ENCODE data around the gene TSPO. TPM values are rescaled to one million over a fixed set of nuclear protein-coding genes. Genes with fewer than 3 reads are reported as not detected.

The TSPO gene
- total and polyA plus RNA-seq, 9 of the 15 experiments (the other 6 are each of a cell fraction or from before 2014, with no cell fraction given) = 4.9 to 126 (median 25.3) TPM

DNA sequence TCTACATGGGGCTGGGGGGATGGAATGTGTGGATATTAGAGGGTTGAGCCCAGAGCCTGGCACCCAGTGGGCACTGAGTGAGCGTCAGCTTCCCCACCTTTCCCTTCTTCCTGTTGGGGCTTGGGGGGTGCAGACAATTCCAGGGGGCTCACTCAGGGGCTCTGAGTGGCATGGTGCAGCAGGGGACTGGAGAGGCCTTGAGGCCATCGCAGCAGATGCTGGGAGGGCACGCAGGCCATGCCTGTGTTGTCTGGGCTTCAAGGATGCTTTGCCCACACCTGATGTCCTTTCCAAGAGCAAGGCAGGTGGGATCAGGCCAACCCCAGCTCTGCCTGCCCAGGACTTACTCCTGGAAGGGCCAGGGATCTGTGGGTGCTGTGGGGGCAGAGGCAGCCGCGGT lies 46.8 kb downstream of the TSPO start:
- peaks cover 0 to 3% of the 10 kb centered on the region in 2 experiments; a peak in 1 of 5 replicates for H3K4me1 ChIP-seq (replicated peaks in 1 of 2; ENCODE audit: control insufficient read depth in 2 of 2, insufficient read depth in 2 of 2, low read length in 2 of 2)
- no peak overlapping the region for H3K4me2 ChIP-seq (ENCODE audit: insufficient read depth, low read length)
- CTCF ChIA-PET (ENCODE audit: low intra/inter-chr PET ratio) = interaction anchor here (0.7 kb wide), 1 partner anchor 142 kb away, joined by 4 read pairs; no protein-coding TSS in a partner anchor
- no peak for FAIRE-seq
- in situ Hi-C loops (cut with MboI) (no loop called here), intact Hi-C loops (cut with micrococcal nuclease) (no loop called here)
- H3K9ac ChIP-seq (ENCODE audit: insufficient read depth in 1 of 2, low read depth in 2 of 2, low read length in 2 of 2) = no peak overlapping the region
- H3K9me3 ChIP-seq (replicated peaks; ENCODE audit: control insufficient read depth, insufficient read depth, low read depth, low read length) = no peaks in the 10 kb centered on the region
- H3K36me3 ChIP-seq (ENCODE audit: control insufficient read depth, insufficient read depth, low read length) = no peaks in the 10 kb centered on the region
- no peak for DNase-seq (ENCODE audit: extremely low read depth in 1 of 4, low spot score in 3 of 4)
- H3K27ac ChIP-seq (ENCODE audit: extremely low read depth, low read depth, low read length) = no peak overlapping the region
- H3K9me1 ChIP-seq (ENCODE audit: control insufficient read depth, insufficient read depth, low read length) = no peaks in the 10 kb centered on the region
- ATAC-seq = no peak
- H2AFZ ChIP-seq (ENCODE audit: low read depth, low read length) = no peak overlapping the region
- H3K4me3 ChIP-seq = no peak overlapping the region
- H3K79me2 ChIP-seq (ENCODE audit: control insufficient read depth, insufficient read depth, low read length) = no peaks in the 10 kb centered on the region
- H3K27me3 ChIP-seq (ENCODE audit: control insufficient read depth in 2 of 2, insufficient read depth in 2 of 2, low read length in 2 of 2) = peaks cover 0 to 11% of the 10 kb centered on the region in 2 experiments; a peak in 2 of 5 replicates
- H4K20me1 ChIP-seq (replicated peaks; ENCODE audit: control insufficient read depth, insufficient read depth, low read length) = no peaks in the 10 kb centered on the region
- 44% methylated on average over 1 of the region's 5 CpGs for WGBS (ENCODE audit: insufficient coverage, low coverage, missing lambda C conversion rate)
- BruUV-seq (replicated peaks) = no TSS peak
- POLR2A ChIA-PET = no interaction called here
- no peak for TF ChIP-seq POLR2B (IDR thresholded peaks at IDR 0.05; ENCODE audit: low read depth, partially characterized antibody)
- TF ChIP-seq SMARCA5 (IDR thresholded peaks at IDR 0.05) = no peak
- no peak for TF ChIP-seq ZNF23 (CRISPR knock-in tag; IDR thresholded peaks at IDR 0.05)
- TF ChIP-seq, protein P1, sequence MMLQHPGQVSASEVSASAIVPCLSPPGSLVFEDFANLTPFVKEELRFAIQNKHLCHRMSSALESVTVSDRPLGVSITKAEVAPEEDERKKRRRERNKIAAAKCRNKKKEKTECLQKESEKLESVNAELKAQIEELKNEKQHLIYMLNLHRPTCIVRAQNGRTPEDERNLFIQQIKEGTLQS (IDR thresholded peaks at IDR 0.05) = no peak
- TF ChIP-seq, protein P1 (CRISPR knock-in tag; conservative IDR thresholded peaks at IDR 0.05) = no peak
- TF ChIP-seq ZNF408 (CRISPR knock-in tag; IDR thresholded peaks at IDR 0.05; ENCODE audit: low read depth) = no peak
- TF ChIP-seq, protein P2, sequence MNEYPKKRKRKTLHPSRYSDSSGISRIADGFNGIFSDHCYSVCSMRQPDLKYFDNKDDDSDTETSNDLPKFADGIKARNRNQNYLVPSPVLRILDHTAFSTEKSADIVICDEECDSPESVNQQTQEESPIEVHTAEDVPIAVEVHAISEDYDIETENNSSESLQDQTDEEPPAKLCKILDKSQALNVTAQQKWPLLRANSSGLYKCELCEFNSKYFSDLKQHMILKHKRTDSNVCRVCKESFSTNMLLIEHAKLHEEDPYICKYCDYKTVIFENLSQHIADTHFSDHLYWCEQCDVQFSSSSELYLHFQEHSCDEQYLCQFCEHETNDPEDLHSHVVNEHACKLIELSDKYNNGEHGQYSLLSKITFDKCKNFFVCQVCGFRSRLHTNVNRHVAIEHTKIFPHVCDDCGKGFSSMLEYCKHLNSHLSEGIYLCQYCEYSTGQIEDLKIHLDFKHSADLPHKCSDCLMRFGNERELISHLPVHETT (CRISPR knock-in tag; conservative IDR thresholded peaks at IDR 0.05 in 1 of 2, IDR thresholded peaks at IDR 0.05 in 1 of 2) = no peak
- TF ChIP-seq, protein P3, sequence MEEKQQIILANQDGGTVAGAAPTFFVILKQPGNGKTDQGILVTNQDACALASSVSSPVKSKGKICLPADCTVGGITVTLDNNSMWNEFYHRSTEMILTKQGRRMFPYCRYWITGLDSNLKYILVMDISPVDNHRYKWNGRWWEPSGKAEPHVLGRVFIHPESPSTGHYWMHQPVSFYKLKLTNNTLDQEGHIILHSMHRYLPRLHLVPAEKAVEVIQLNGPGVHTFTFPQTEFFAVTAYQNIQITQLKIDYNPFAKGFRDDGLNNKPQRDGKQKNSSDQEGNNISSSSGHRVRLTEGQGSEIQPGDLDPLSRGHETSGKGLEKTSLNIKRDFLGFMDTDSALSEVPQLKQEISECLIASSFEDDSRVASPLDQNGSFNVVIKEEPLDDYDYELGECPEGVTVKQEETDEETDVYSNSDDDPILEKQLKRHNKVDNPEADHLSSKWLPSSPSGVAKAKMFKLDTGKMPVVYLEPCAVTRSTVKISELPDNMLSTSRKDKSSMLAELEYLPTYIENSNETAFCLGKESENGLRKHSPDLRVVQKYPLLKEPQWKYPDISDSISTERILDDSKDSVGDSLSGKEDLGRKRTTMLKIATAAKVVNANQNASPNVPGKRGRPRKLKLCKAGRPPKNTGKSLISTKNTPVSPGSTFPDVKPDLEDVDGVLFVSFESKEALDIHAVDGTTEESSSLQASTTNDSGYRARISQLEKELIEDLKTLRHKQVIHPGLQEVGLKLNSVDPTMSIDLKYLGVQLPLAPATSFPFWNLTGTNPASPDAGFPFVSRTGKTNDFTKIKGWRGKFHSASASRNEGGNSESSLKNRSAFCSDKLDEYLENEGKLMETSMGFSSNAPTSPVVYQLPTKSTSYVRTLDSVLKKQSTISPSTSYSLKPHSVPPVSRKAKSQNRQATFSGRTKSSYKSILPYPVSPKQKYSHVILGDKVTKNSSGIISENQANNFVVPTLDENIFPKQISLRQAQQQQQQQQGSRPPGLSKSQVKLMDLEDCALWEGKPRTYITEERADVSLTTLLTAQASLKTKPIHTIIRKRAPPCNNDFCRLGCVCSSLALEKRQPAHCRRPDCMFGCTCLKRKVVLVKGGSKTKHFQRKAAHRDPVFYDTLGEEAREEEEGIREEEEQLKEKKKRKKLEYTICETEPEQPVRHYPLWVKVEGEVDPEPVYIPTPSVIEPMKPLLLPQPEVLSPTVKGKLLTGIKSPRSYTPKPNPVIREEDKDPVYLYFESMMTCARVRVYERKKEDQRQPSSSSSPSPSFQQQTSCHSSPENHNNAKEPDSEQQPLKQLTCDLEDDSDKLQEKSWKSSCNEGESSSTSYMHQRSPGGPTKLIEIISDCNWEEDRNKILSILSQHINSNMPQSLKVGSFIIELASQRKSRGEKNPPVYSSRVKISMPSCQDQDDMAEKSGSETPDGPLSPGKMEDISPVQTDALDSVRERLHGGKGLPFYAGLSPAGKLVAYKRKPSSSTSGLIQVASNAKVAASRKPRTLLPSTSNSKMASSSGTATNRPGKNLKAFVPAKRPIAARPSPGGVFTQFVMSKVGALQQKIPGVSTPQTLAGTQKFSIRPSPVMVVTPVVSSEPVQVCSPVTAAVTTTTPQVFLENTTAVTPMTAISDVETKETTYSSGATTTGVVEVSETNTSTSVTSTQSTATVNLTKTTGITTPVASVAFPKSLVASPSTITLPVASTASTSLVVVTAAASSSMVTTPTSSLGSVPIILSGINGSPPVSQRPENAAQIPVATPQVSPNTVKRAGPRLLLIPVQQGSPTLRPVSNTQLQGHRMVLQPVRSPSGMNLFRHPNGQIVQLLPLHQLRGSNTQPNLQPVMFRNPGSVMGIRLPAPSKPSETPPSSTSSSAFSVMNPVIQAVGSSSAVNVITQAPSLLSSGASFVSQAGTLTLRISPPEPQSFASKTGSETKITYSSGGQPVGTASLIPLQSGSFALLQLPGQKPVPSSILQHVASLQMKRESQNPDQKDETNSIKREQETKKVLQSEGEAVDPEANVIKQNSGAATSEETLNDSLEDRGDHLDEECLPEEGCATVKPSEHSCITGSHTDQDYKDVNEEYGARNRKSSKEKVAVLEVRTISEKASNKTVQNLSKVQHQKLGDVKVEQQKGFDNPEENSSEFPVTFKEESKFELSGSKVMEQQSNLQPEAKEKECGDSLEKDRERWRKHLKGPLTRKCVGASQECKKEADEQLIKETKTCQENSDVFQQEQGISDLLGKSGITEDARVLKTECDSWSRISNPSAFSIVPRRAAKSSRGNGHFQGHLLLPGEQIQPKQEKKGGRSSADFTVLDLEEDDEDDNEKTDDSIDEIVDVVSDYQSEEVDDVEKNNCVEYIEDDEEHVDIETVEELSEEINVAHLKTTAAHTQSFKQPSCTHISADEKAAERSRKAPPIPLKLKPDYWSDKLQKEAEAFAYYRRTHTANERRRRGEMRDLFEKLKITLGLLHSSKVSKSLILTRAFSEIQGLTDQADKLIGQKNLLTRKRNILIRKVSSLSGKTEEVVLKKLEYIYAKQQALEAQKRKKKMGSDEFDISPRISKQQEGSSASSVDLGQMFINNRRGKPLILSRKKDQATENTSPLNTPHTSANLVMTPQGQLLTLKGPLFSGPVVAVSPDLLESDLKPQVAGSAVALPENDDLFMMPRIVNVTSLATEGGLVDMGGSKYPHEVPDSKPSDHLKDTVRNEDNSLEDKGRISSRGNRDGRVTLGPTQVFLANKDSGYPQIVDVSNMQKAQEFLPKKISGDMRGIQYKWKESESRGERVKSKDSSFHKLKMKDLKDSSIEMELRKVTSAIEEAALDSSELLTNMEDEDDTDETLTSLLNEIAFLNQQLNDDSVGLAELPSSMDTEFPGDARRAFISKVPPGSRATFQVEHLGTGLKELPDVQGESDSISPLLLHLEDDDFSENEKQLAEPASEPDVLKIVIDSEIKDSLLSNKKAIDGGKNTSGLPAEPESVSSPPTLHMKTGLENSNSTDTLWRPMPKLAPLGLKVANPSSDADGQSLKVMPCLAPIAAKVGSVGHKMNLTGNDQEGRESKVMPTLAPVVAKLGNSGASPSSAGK (IDR thresholded peaks at IDR 0.05) = no peak
